Sigmoid colon (tissue), 7 donors: ENCODE measurements around the gene ALPK3. TPM values are rescaled to one million over a fixed set of nuclear protein-coding genes. Genes with fewer than 3 reads are reported as not detected.
A peak's percentile ranks its signal among the peaks of the same experiment; 100 is the strongest.

ENCODE experiments used
- DNase-seq: peaks from one replicate; pipeline ENCODE4 v3.0.0-alpha.2; 2019
- H3K27ac ChIP-seq, 4 donors: fragments of 200-600 bp; sonication (generic); one replicate each; pipeline ENCODE4 v1.5.1; 2016 to 2019; ENCODE audit warnings: mild to moderate bottlenecking in 1 of 4
- H3K27me3 ChIP-seq, 3 donors: fragments of 200-600 bp; sonication (generic); one replicate each; pipeline ENCODE4 v1.5.1; 2019; ENCODE audit warnings: mild to moderate bottlenecking in 1 of 3
- H3K36me3 ChIP-seq, 4 donors: fragments of 200-600 bp; sonication (generic); one replicate each; pipeline ENCODE4 v1.5.1; 2016 to 2019
- H3K4me1 ChIP-seq, 4 donors: fragments of 200-600 bp; sonication (generic); one replicate each; pipeline ENCODE4 v1.5.1; 2017 to 2019
- H3K4me3 ChIP-seq, 4 donors: fragments of 200-600 bp; sonication (generic); one replicate each; pipeline ENCODE4 v1.5.1; 2017 to 2019; ENCODE audit warnings: mild to moderate bottlenecking in 2 of 4, moderate library complexity in 1 of 4
- H3K9me3 ChIP-seq, 4 donors: fragments of 200-600 bp in 3 of 4; sonication (generic) in 3 of 4; one replicate each; pipeline versions ENCODE4 v1.5.1 to v1.6.1; 2013 to 2019
- CTCF ChIP-seq, 4 experiments: fragments of 450-650 bp in 3 of 4; fragments of 200-600 bp in 1 of 4; IDR thresholded peaks; one replicate each; pipeline ENCODE4 v1.5.1; 2016 to 2019; ENCODE audit warnings: antibody characterized with exemption in 4 of 4, mild to moderate bottlenecking in 3 of 4, moderate library complexity in 2 of 4
- EP300 ChIP-seq, 4 donors: sonication (generic); formaldehyde crosslinking; IDR thresholded peaks; one replicate each; pipeline ENCODE4 v1.6.1; 2017; ENCODE audit warnings: antibody characterized with exemption in 4 of 4
- POLR2A ChIP-seq, 2 donors: fragments of 450-650 bp; IDR thresholded peaks; one replicate each; pipeline ENCODE4 v1.6.1; 2016; ENCODE audit warnings: antibody characterized with exemption in 2 of 2, mild to moderate bottlenecking in 2 of 2, moderate library complexity in 2 of 2
- POLR2AphosphoS5 ChIP-seq, 4 donors: sonication (generic); formaldehyde crosslinking; IDR thresholded peaks; one replicate each; pipeline ENCODE4 v1.6.1; 2017; ENCODE audit warnings: antibody characterized with exemption in 4 of 4
- WGBS, 2 donors: extraction: QIAGEN DNeasy Blood & Tissue Kit; methylation state at CpG; one replicate each; pipeline ENCODE4 v1.1.7; 2013; 5-methylcytosine and 5-hydroxymethylcytosine counted together
- intact Hi-C: fragments of 100-400 bp; cut with DNase I; formaldehyde crosslinking; loops from one replicate; pipeline ENCODE4 v1.15.1; 2023
- polyA plus RNA-seq, 3 donors: library from polyadenylated mRNA; stranded (reverse); fragments of 200-250 nt; gene quantifications; one replicate each; pipeline ENCODE4 v1.2.3, GENCODE V29; 2013
- total RNA-seq, 4 donors: library from RNA; depleted of rRNA; stranded (reverse); fragments of >200 nt; gene quantifications; one replicate each; pipeline ENCODE4 v1.1.0, GENCODE V29; 2016
- donor health status: healthy with polysubstance abuse.
- donor health status: Bipolar disorder and iron deficiency.
- donor health status: healthy.

ALPK3 gene
- total and polyA plus RNA-seq, 7 donors: under 0.01 to 41.0 (median 3.9) TPM

- WGBS, 2 donors: 78 to 91% methylated on average over 2 of the region's 2 CpGs
- intact Hi-C loops: no loop called here
- Histone ChIP-seq H3K4me3 (no peak overlapping the region), H3K9me3 (no peaks in the 10 kb centered on the region), H3K27me3 (no peaks in the 10 kb centered on the region), H3K4me1 (peaks cover 0 to 35% (median 20%) of the 10 kb centered on the region in 4 donors), H3K27ac (peak overlapping the region in 3 of 4 donors; percentile 20 to 47 (median 31)), H3K36me3 (peaks cover 0 to 7% (median 2%) of the 10 kb centered on the region in 4 donors)
- no peak for TF ChIP-seq POLR2A (IDR thresholded peaks at IDR 0.05)
- no peak for TF ChIP-seq CTCF (IDR thresholded peaks at IDR 0.05)
- no peak for TF ChIP-seq EP300 (IDR thresholded peaks at IDR 0.05)
- TF ChIP-seq POLR2AphosphoS5 (IDR thresholded peaks at IDR 0.05): no peak
- DNase-seq: no peak
These were observed 15.4 kb downstream of the ALPK3 start for GRCh38 chr15:84832448-84833040.

GRCh38 chr15:84833447-84834228 is 16.5 kb downstream of the ALPK3 start:
- Histone ChIP-seq H3K27me3 (no peaks in the 10 kb centered on the region), H3K4me3 (no peak overlapping the region), H3K27ac (peak overlapping the region in 2 of 4 donors; percentile 25 to 31), H3K36me3 (peaks cover 0 to 6% (median 2%) of the 10 kb centered on the region in 4 donors), H3K9me3 (no peaks in the 10 kb centered on the region), H3K4me1 (peaks cover 0 to 28% (median 15%) of the 10 kb centered on the region in 4 donors)
- 70 to 75% methylated on average over 4 of the region's 4 CpGs for whole genome bisulfite sequencing, 2 donors
- intact Hi-C loops: no loop called here
- DNase-seq: no peak
- peak in 3 of 4 donors; percentile 6 to 47 (median 21) for TF ChIP-seq POLR2AphosphoS5 (IDR thresholded peaks at IDR 0.05)
- TF ChIP-seq CTCF (IDR thresholded peaks at IDR 0.05): no peak
- TF ChIP-seq POLR2A (IDR thresholded peaks at IDR 0.05): no peak
- no peak for TF ChIP-seq EP300 (IDR thresholded peaks at IDR 0.05)

DNA sequence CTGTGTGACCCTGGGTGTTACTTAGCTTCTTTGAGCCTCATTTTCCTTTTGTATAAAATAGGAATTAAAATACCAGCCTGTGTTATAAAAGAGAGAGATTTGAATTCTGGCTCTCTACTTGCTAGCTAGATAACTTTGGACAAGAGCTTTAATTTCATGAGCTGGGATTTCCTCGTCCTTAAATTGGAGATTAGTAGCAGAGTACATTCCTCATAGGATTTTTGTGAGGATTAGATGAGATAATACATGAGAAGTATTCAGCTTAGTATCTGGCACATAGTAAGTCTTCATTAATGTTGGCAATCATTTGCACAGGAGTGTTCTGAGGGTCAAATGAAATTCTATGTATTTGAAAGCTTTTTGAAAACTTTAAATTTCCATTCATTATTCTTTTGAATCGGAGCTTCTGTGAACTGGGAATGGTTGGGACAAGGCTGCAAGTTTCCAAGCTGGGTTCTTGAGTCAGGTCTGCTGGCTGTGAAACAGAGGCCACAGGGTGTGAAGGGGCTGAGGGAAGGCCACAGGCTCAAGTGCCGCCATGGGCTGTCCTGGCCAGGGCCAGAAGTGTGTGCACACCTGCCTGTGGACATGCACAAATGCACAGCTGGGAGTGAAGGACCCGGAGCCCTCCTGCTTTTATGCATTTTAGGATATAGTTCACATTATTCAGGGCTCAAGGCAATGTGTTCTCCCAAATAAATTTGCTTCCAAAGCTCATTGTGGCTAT is 17.2 kb downstream of the ALPK3 start:
- no peak overlapping the region for H3K27ac ChIP-seq
- intact Hi-C loops: no loop called here
- no peak for TF ChIP-seq CTCF (IDR thresholded peaks at IDR 0.05)
- TF ChIP-seq EP300 (IDR thresholded peaks at IDR 0.05): no peak
- no peak for TF ChIP-seq POLR2AphosphoS5 (IDR thresholded peaks at IDR 0.05)
- no peak for TF ChIP-seq POLR2A (IDR thresholded peaks at IDR 0.05)
- WGBS, 2 donors: 88 to 94% methylated on average over 4 of the region's 4 CpGs
- H3K4me1 ChIP-seq: peaks cover 0 to 32% (median 19%) of the 10 kb centered on the region in 4 donors
- H3K4me3 ChIP-seq: no peak overlapping the region
- DNase-seq: no peak
- no peaks in the 10 kb centered on the region for H3K9me3 ChIP-seq
- H3K27me3 ChIP-seq: no peaks in the 10 kb centered on the region
- H3K36me3 ChIP-seq: peaks cover 0 to 11% (median 3%) of the 10 kb centered on the region in 4 donors

DNA sequence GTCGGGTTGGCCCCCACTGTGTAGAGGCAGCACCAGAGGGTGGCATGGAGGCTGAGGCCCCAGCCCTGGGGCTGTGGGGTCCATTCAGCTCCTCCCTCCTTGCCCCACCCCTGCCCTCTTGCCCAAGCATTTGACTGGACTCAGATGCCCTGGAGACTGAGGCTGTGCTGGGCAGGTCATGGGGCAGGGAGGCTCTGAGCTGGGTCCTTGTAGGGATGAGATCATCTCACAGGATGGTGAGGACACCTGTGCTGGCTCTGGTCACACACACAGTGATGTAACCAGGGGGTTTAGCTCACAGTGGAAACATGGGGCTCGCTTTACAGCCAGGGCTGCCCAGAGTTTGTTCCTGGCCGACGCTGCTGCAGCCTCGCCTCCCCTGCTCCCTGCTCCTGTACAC is 17.8 kb downstream of the ALPK3 start:
- TF ChIP-seq POLR2A (IDR thresholded peaks at IDR 0.05) (no peak), EP300 (IDR thresholded peaks at IDR 0.05) (no peak)
- 89 to 94% methylated on average over 5 of the region's 5 CpGs for WGBS, 2 donors
- Histone ChIP-seq H3K4me1 (peaks cover 0 to 38% (median 23%) of the 10 kb centered on the region in 4 donors), H3K36me3 (peaks cover 0 to 17% (median 3%) of the 10 kb centered on the region in 4 donors), H3K27me3 (no peaks in the 10 kb centered on the region), H3K9me3 (no peaks in the 10 kb centered on the region), H3K27ac (no peak overlapping the region), H3K4me3 (no peak overlapping the region)
- no peak for DNase-seq
- intact Hi-C loops: no loop called here
